HCT116 (cell line): ENCODE results near the gene PGD. TPM values are rescaled to one million over a fixed set of nuclear protein-coding genes. Genes with fewer than 3 reads are reported as not detected.
"Not testable (repeated sequence)": the region's sequence is repeated elsewhere in the genome, so short reads cannot be mapped to it uniquely, and the experiment has no call there.

Source experiments
- ATAC-seq: fragments of 200-7000 bp; cut with Tn5 transposase; 2 replicates; pipeline ENCODE4 v1.9.1; 2020; ENCODE audit warnings: mild to moderate bottlenecking, moderate library complexity
- BruUV-seq: library from RNA; stranded (reverse); fragments of 400-500 nt; replicated peaks from 2 replicates; lab custom pipeline; 2021; lab: Mats Ljungman, UMichigan
- CTCF ChIA-PET: fragments of 300-600 bp; sonication (Branson Sonifier 250); formaldehyde crosslinking; loops from one replicate; lab custom pipeline; 2021; ENCODE audit warnings: antibody characterized with exemption; lab: Charles Lee
- POLR2A ChIA-PET: fragments of 300-600, 350-600 bp; sonication (Branson Sonifier 250); formaldehyde crosslinking; loops from one replicate; lab custom pipeline; 2021; ENCODE audit warnings: antibody characterized with exemption; lab: Charles Lee
- RAD21 ChIA-PET, 2 experiments: fragments of 300-600 bp; sonication (Branson Sonifier 250); formaldehyde crosslinking; loops; one replicate each; lab custom pipeline; 2023; ENCODE audit warnings: low total read pairs in 2 of 2; ENCODE audit not compliant: uncharacterized antibody in 2 of 2, unreplicated experiment in 2 of 2, low non-redundant PET in 1 of 2; lab: Charles Lee
- DNase-seq: peaks from one replicate; pipeline ENCODE4 v3.0.0-alpha.2; 2010; ENCODE audit warnings: low read depth, low spot score
- H2AFZ ChIP-seq: fragments of 200-600 bp; shearing (Covaris generic), sonication (generic); 2 replicates; pipeline ENCODE4 v1.6.1; 2017; ENCODE audit warnings: low read depth, mixed run types, mixed read lengths, antibody characterized with exemption, low read length; ENCODE audit not compliant: poor library complexity, severe bottlenecking
- H3K27ac ChIP-seq: 2 replicates; pipeline ENCODE4 v1.5.1; 2012; ENCODE audit warnings: low read depth, low read length
- H3K27me3 ChIP-seq: fragments of 200-600 bp; sonication (generic); 2 replicates; pipeline ENCODE4 v1.6.1; 2016; ENCODE audit warnings: mixed run types, low read length, mixed read lengths; ENCODE audit not compliant: insufficient read depth
- H3K36me3 ChIP-seq, 2 experiments: fragments of 200-500 bp in 1 of 2; fragments of 200-600 bp in 1 of 2; sonication (Bioruptor generic) in 1 of 2; sonication (generic) in 1 of 2; 2 replicates each; pipeline versions ENCODE4 v1.5.1 to v1.6.1; 2014 to 2016; ENCODE audit warnings: low read length in 2 of 2, inconsistent platforms in 1 of 2, mixed read lengths in 1 of 2, mixed run types in 1 of 2; ENCODE audit not compliant: insufficient read depth in 2 of 2, control insufficient read depth in 1 of 2
- H3K4me1 ChIP-seq, 2 experiments: fragments of 200-600 bp in 1 of 2; sonication (generic) in 1 of 2; 2 replicates each; pipeline versions ENCODE4 v1.5.1 to v1.6.1; 2012 to 2017; ENCODE audit warnings: low read length in 2 of 2, inconsistent platforms in 1 of 2, mild to moderate bottlenecking in 1 of 2, mixed read lengths in 1 of 2, mixed run types in 1 of 2, moderate library complexity in 1 of 2; ENCODE audit not compliant: insufficient read depth in 2 of 2, control insufficient read depth in 1 of 2
- H3K4me2 ChIP-seq: fragments of 200-600 bp; sonication (generic); 2 replicates; pipeline ENCODE4 v1.6.1; 2017; ENCODE audit warnings: mixed run types, low read length, mixed read lengths
- H3K4me3 ChIP-seq, 2 experiments: fragments of 200-600 bp in 1 of 2; sonication (generic) in 1 of 2; replicated peaks in 1 of 2; 2 replicates each; pipeline ENCODE4 v1.5.1; 2011 to 2016; ENCODE audit warnings: low read length in 2 of 2, control low read depth in 1 of 2, low read depth in 1 of 2, mild to moderate bottlenecking in 1 of 2, mixed read lengths in 1 of 2, mixed run types in 1 of 2
- H3K79me2 ChIP-seq: fragments of 200-600 bp; sonication (generic); 2 replicates; pipeline ENCODE4 v1.6.1; 2017; ENCODE audit warnings: mild to moderate bottlenecking, mixed run types, low read length, moderate library complexity, mixed read lengths; ENCODE audit not compliant: insufficient read depth
- H3K9ac ChIP-seq: fragments of 200-600 bp; sonication (generic); 2 replicates; pipeline ENCODE4 v1.6.1; 2016; ENCODE audit warnings: low read length, mixed read lengths
- H3K9me2 ChIP-seq: fragments of 200-600 bp; sonication (generic), shearing (Covaris generic); 2 replicates; pipeline ENCODE4 v1.6.1; 2017; ENCODE audit warnings: mixed run types, mild to moderate bottlenecking, moderate library complexity; ENCODE audit not compliant: insufficient read depth
- H3K9me3 ChIP-seq, 2 experiments: fragments of 200-500 bp in 1 of 2; fragments of 200-600 bp in 1 of 2; sonication (Bioruptor generic) in 1 of 2; sonication (generic) in 1 of 2; 2 replicates each; pipeline ENCODE4 v1.6.1; 2014 to 2017; ENCODE audit warnings: low read length in 2 of 2, mixed read lengths in 2 of 2, inconsistent platforms in 1 of 2, low read depth in 1 of 2, mild to moderate bottlenecking in 1 of 2, mixed run types in 1 of 2, moderate library complexity in 1 of 2; ENCODE audit not compliant: control insufficient read depth in 1 of 2, insufficient read depth in 1 of 2
- H4K20me1 ChIP-seq: fragments of 200-600 bp; sonication (generic), shearing (Covaris generic); 2 replicates; pipeline ENCODE4 v1.6.1; 2017; ENCODE audit warnings: mixed run types, mild to moderate bottlenecking, moderate library complexity; ENCODE audit not compliant: insufficient read depth
- CBX3 ChIP-seq: IDR thresholded peaks from 2 replicates; pipeline ENCODE4 v1.6.1; 2012; ENCODE audit warnings: low read depth
- POLR2AphosphoS5 ChIP-seq: IDR thresholded peaks from 2 replicates; pipeline ENCODE4 v1.6.1; 2011; ENCODE audit warnings: mild to moderate bottlenecking, low read depth, low read length, moderate library complexity
- intact Hi-C: fragments of 100-400 bp; cut with micrococcal nuclease; formaldehyde crosslinking; loops from 2 replicates; pipeline ENCODE4 v1.10.0; 2022
- total RNA-seq: library from RNA; stranded (reverse); gene quantifications from one replicate; pipeline ENCODE4 v1.2.1, GENCODE V29; 2021; ENCODE audit not compliant: unreplicated experiment

PGD gene
- total RNA-seq, 1 experiment from 2014 or later, result 144 TPM

- DNase-seq (no peak), ATAC-seq (no peak)
- no peak overlapping the region for H3K4me2 ChIP-seq
- H3K79me2 ChIP-seq, result no peaks in the 10 kb centered on the region
- POLR2A ChIA-PET, result interaction anchor here (1.2 kb wide), 1 partner anchor 27 kb away, joined by 7 read pairs; the partner anchor contains the start of gene CENPS
- no peaks in the 10 kb centered on the region for H3K27me3 ChIP-seq
- no peak overlapping the region for H3K9ac ChIP-seq
- RAD21 ChIA-PET, result interaction anchor here in 1 of 2 experiments (0.6 kb wide), 1 partner anchor 97 kb away, joined by 3 read pairs; no protein-coding TSS in a partner anchor
- CTCF ChIA-PET, result interaction anchor here (0.7 kb wide), 1 partner anchor 27 kb away, joined by 3 read pairs; no protein-coding TSS in a partner anchor
- H4K20me1 ChIP-seq, result no peaks in the 10 kb centered on the region
- H3K27ac ChIP-seq, result no peak overlapping the region
- peaks cover 9 to 23% of the 10 kb centered on the region in 2 experiments for H3K36me3 ChIP-seq
- peaks cover 0 to 4% of the 10 kb centered on the region in 2 experiments; a peak in 1 of 4 replicates for H3K9me3 ChIP-seq
- H3K4me1 ChIP-seq, result peaks cover 9 to 10% of the 10 kb centered on the region in 2 experiments
- H3K4me3 ChIP-seq, result no peak overlapping the region
- H3K9me2 ChIP-seq, result no peaks in the 10 kb centered on the region
- TSS peak; percentile 21 for BruUV-seq
- H2AFZ ChIP-seq, result no peak overlapping the region
- TF ChIP-seq CBX3 (no peak), POLR2AphosphoS5 (peak; percentile 37; the same call in 1 of the 2 replicates)
- TF ChIP-seq, all 23 proteins: peak for 1
- intact Hi-C loops, result no loop called here
Measured at GRCh38 chr1:10456661-10457060, 57.8 kb downstream of the PGD start.

GRCh38 chr1:10457462-10457861 is 58.6 kb downstream of the PGD start:
- H2AFZ ChIP-seq, DNase-seq, H4K20me1 ChIP-seq, RAD21 ChIA-PET, H3K9me3 ChIP-seq, CTCF ChIA-PET, ATAC-seq, H3K4me3 ChIP-seq, H3K9ac ChIP-seq, H3K4me2 ChIP-seq, intact Hi-C loops, H3K9me2 ChIP-seq, H3K79me2 ChIP-seq, H3K27me3 ChIP-seq, POLR2A ChIA-PET, H3K4me1 ChIP-seq, BruUV-seq, H3K27ac ChIP-seq: not testable (repeated sequence)
- peaks cover 10 to 28% of the 10 kb centered on the region in 2 experiments for H3K36me3 ChIP-seq
